ENCODE data around the gene MSRB1.

- TF ChIP-seq, protein P1, sequence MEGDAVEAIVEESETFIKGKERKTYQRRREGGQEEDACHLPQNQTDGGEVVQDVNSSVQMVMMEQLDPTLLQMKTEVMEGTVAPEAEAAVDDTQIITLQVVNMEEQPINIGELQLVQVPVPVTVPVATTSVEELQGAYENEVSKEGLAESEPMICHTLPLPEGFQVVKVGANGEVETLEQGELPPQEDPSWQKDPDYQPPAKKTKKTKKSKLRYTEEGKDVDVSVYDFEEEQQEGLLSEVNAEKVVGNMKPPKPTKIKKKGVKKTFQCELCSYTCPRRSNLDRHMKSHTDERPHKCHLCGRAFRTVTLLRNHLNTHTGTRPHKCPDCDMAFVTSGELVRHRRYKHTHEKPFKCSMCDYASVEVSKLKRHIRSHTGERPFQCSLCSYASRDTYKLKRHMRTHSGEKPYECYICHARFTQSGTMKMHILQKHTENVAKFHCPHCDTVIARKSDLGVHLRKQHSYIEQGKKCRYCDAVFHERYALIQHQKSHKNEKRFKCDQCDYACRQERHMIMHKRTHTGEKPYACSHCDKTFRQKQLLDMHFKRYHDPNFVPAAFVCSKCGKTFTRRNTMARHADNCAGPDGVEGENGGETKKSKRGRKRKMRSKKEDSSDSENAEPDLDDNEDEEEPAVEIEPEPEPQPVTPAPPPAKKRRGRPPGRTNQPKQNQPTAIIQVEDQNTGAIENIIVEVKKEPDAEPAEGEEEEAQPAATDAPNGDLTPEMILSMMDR (IDR thresholded peaks at IDR 0.05) = no peak
- TF ChIP-seq EZH2 (IDR thresholded peaks at IDR 0.05; ENCODE audit: borderline replicate concordance, insufficient read depth, low read depth, low read length, poor library complexity, severe bottlenecking) = no peak
Measured at GRCh38 chr16:1908184-1908583, 34.8 kb downstream of the MSRB1 start.
